Activated naive CD4-positive, alpha-beta T cell treated with Interleukin-2 at 50 U/mL for 16 hours (primary cell): ENCODE measurements around the gene MYOD1.

Experiments used
- DNase-seq: peaks from one replicate; pipeline ENCODE4 v3.0.0-alpha.2; 2020

The MYOD1 gene

DNA sequence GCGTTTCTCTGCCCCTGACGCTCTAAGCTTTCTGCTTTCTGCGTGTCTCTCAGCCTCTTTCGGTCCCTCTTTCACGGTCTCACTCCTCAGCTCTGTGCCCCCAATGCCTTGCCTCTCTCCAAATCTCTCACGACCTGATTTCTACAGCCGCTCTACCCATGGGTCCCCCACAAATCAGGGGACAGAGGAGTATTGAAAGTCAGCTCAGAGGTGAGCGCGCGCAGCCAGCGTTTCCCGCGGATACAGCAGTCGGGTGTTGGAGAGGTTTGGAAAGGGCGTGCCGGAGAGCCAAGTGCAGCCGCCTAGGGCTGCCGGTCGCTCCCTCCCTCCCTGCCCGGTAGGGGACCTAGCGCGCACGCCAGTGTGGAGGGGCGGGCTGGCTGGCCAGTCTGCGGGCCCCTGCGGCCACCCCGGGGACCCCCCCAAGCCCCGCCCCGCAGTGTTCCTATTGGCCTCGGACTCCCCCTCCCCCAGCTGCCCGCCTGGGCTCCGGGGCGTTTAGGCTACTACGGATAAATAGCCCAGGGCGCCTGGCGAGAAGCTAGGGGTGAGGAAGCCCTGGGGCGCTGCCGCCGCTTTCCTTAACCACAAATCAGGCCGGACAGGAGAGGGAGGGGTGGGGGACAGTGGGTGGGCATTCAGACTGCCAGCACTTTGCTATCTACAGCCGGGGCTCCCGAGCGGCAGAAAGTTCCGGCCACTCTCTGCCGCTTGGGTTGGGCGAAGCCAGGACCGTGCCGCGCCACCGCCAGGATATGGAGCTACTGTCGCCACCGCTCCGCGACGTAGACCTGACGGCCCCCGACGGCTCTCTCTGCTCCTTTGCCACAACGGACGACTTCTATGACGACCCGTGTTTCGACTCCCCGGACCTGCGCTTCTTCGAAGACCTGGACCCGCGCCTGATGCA lies at the start of gene MYOD1:
TSS of gene MYOD1 (plus strand) at position 544 of the 910 bp plus-strand sequence. CDS start at position 756, 212 bp downstream.
- DNase-seq = no peak

DNA sequence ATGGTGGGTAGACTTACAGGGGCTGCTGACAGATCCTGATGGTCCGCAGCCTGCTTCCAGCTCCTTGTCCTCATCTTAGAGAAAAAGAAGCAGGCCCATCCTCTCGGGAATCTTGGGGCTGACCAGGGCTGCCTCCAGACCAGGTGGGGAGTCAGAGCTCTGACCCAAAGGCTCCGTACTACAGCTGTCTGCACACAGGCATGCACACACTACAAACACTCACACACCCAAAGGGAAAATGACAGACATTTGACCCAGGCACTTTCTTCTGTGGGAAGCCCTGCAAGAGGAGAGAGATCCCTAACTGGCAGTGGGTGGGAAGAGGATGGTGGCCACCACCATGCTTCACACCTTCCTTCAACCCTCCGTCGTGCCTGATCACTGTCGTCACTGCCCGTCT lies 46.9 kb upstream of the MYOD1 start:
- DNase-seq = no peak

DNA sequence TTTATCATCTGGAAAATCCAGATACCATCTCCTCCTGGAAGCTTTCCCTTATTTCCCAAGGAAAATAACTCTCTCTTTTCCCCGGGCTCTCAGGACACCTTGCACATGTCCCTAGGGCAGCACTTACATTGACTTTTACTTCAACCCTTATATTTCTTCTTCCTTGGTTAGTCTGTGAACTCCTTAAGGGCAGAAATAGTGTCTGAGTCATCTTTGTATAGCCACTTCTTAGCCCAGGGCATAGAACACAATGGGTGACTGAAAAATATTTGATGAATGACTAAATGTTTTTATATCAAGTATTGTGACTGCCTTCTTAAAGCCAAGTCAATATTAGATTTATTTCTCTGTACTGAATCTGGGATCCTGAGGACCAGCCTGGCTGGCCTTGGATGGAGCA lies 45.4 kb upstream of the MYOD1 start:
- DNase-seq = no peak

DNA sequence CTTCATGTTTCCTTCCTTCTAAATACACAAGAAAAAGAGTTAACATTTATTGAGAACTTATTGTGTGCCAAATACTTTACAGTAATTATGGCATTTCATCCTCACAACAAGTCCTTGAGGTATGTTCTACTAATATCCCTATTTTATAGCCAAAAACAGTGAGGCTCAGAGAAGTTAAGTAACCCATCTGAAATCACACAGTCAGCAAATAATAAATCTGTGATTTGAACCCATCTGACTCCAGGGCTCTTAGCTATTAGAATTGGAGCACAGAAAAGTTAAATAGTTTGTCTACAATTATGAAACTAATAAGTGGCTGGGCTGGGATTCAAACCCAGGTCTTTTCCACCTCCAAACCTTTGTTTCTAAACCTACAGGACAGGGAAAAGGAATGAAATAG lies 36.5 kb upstream of the MYOD1 start:
- no peak for DNase-seq

DNA sequence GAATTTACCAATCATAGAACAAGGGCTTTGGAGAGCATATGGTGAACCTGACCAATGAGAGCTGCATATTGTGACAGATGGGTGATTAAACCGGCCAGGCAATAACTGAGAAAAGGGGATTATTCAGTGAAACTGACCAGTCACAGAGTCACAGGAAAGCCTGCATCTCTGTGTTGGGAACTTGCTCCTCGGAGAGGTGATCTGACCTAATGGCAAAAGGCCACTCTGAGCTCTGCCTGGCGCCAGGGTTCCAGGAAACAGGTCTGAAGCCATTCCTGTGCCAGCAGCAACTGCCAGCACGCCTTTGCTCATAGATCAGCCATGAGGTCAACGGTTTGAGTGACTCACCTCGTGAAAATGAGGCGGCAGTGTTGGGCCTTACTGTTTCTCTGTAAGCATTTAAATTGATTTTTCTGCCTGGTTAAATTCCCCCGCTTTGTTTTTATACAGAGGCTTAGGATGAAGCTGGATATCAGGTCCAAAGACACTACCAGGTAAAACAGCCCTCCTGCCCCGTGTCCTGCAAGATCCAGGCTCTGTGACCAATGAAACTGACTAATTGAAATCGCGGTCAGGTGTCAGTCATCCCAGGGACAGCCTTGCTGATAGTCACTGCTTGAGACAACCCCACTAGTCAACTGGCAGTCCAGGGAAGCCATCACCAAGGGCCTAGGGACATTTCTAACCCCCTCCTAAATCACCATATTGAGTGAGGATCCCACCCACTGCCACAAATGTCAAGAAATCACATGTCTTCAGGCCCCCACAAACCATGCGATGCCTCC lies 35.8 kb upstream of the MYOD1 start:
- DNase-seq = no peak

DNA sequence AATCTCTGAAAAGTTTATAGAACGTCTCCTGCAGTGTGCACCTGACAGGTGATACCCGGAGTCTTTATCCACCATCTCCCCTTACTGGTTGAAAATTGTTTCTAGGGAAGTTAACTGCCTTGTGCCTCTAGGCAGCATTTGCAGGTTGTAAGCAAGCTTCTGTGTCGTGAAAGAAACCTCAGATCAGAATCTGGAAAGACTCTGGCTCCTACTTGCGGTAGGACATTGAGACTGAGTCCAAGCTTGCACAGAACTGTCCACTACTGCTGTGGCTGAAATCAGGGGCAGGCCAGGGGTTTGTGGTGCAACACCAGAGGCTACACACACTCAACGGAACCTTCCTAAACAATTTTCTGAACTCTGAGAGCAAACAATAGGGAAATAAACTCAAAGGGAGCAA lies 34.8 kb upstream of the MYOD1 start:
- no peak for DNase-seq

DNA sequence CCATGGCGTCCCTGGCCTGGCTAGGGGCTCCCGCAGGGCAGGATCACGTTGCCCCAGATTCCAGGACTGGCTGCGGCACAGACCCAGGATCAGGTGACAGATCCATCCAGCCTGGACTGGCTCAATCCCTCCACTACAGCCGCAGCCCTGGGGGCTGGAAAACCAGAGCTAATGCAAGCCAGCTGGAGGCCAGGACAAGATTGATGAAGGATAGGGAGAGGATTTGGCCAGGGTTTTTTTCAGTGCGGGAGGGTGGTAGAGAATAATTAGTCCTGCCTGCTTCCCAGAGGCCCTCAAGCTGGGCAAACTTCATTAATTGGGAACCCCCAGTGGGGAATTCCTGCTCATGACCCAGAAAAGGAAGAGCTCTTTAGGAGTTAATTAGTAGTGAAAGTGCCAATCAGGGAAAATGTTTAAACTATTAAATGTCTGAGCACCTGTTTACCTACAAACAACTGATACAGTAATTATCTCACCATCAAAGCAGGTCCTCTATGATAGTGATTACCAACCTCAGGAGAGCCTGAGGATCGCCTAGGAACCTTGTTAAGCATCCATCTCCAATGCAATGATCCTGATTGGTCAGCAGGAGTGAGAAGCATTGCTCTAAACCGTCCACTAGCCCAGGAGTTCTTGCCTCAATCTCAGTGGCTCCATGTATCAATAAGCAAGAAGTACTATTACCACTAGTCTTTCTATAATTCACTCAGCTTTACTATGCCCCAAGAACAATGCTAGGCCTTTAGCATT lies 33.0 kb upstream of the MYOD1 start:
- DNase-seq = no peak

DNA sequence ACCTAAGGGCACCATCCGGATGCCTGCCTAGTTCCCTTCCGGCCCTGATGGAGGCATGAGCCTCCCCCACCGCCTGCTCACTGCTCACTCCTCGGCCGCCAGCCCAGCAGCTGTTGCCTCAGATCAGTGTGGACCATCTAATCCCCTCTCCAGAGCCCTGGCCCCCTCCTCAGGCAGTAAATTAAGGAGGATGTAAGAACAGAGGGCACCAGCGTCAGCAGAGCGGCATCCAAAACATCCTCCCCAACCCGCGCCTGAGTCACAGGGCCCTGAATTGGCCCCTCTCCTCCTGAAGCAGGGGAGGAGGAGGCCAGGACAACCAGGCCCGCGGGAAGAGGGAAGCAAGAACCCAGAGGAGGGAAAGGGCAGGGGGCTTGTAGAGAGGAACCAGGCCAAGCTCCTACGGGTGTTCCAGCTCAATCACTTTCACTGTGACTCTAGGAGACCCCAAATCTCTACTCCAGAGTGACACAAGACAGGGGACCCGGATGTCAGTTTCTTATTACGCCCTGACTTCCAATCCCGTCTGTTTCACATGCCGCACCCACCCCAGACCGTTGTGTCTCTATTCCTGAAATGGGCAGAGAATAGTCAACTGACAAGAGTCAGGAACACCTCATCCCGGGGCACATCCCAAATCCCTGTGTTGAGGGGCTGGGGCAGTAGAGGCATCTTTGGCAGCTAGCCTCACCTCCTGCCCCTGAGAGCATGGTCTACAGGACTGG lies 31.3 kb upstream of the MYOD1 start:
- DNase-seq = no peak

DNA sequence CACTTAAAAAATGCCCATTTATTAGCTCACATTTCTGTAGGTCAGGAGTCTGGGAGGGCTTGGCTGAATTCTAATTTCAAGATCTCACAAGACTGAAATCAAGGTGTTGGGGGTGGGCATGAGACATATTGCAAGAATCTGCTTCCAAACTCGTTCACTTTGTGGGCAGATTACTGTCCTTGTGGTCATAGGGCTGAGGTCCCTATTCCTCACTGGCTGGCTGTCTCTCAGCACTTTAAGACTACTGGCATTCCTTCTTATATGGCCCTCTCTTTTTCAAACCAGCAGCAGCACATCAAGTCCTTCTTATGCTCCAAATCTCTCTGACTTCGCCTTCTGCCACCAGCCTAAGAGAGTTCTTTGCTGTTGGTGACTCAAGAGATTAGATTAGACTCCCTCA lies 27.8 kb upstream of the MYOD1 start:
- DNase-seq = no peak

DNA sequence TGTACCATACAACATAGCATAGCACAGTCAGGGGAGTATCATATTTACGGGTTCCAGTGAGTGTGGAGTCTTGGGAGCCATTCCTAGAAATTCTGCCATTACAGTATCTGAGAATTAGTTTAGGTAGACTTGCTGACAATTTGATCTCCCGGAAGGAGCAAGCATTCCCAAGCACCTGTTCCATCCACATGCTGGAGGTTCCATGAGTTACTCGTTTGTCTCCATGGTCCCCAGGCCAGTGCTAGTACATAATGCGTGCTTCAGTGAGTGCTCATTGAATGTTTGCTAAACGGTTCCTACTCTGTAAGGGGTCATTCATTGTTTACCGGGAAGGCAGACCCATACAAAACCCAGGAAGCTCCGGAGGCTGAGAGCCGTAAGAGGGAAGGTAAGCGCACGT lies 27.4 kb upstream of the MYOD1 start:
- no peak for DNase-seq

DNA sequence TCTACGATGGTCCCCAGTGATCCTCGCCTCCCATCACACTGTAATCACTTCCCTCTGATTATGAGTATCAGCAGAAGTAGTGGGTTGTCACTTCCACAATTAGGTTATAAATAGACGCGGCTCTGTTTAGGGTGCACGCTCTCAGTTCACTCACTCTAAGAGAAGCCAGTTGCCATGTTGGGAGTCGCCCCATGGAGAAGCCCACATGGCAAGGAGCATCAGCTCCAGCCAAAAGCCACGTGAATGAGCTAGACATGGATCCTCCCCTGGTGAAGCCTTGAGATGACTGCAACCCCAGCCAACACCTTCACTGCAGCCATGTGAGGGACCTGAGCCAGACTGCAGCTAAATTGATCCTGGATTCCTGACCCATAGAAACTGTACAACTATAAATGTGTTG lies 26.4 kb upstream of the MYOD1 start:
- DNase-seq = no peak

DNA sequence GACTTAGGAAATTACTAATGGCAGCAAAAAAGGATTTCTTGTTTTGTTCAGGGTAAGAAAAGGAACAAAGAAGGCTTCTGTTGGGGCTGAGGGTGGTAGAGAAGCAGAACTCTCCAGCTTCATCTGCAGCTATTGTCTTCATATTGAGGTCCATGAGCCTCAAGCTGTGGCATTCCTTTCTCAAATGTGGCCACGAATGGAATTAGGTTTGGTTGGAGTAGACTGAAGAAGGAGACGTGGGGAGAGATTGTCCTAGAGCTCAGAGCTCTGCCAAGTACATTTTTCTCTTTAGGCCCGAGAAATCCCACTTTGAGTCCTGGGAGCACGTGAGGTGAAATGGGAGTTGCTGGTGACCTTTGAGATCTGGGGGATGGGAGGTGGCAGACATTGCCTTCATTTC lies 25.8 kb upstream of the MYOD1 start:
- no peak for DNase-seq

DNA sequence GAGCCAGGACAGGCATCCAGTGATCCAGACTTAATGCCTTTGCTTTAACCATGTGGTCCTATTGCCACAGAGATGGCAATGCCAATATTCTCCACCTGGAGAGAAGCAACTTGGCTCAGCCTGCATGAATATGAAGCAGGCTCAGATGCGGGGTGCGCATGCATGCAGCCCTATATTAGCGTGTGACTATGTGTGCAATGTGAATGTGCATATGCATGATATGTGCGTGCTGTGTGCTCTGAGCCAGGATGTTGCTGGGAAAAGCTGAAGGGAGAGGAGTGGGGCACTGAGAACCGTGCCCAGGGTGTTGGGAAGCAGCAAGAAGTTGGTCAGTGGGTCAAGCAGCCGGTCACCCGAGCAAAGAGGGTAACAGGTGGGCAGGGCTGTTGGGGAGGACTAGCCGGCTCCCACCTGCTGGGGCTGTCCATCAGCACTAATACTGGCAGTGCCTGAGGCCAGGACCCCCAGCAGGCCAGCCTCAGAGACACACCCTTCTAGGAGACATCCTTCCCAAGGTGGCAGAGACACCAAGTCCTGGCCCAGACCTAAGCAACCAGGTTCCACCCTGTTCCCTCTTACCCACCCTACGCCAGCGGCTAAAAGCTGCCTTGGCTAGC lies 24.8 kb upstream of the MYOD1 start:
- no peak for DNase-seq

DNA sequence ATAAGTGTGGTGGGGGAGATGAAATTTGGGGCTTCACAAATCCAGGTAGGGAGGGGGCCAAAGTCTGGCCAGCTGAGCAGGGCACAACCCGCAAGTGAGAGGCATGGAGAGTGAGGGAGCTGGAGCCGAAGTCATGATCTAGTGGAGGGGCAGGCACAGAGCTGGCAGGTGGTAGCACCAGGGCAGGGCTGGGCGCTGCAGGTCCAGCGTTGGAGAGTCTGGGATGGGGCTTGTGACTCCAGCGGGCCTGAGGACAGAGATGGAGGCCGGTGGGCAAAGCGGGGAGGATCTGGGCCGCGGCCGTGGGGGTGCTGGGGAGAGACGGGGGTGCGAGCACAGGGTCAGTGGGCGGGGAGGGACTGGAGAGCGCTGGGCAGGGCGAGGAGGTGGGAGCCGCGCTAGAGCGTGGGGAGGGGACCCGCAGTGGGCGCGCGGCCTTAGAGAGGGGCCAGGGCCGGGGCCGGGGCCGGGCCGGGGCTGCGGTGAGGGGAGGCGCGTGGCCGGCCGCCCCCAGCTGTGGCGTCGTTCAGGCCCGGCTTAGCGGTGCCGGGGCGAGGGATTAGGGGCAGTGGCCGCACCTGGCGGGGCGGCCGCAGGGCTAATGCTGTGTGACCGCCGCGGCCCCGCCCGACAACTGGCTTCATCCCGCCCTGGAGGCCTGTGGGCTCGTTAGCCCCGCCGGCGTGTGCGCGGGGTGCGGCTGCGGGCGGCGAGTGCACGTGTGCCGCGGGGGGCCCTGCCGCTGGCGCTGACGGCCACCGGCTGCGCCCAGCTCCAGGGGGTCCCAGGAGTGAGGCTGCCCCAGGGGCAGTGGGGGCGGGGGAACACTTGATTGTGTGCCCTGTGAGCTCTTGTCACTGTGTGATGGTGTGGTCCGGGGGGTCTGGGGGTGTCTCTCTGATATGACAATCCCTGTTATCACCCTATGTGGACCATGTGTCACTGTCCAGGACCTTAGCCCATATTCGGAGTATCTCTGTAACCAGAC lies 23.6 kb upstream of the MYOD1 start:
- no peak for DNase-seq

DNA sequence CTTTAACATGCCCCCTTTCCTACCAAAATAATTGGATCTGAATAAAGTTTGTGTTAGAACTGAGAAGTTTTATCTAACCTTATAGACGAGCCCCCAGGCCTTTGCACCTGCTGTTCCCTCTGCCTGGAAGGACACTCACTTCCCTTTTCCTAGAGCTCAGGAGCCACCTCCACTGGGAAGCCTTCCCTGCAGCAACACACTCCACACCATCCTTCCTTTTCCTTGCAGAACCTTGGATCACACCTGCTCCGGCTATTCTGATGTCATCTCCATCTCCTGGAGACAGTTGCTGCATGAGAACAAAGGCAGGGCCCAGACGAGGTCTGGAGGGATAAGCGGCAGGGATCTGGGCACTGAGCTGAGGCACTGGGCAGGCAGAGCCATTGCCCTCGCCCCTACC lies 22.6 kb upstream of the MYOD1 start:
- no peak for DNase-seq

DNA sequence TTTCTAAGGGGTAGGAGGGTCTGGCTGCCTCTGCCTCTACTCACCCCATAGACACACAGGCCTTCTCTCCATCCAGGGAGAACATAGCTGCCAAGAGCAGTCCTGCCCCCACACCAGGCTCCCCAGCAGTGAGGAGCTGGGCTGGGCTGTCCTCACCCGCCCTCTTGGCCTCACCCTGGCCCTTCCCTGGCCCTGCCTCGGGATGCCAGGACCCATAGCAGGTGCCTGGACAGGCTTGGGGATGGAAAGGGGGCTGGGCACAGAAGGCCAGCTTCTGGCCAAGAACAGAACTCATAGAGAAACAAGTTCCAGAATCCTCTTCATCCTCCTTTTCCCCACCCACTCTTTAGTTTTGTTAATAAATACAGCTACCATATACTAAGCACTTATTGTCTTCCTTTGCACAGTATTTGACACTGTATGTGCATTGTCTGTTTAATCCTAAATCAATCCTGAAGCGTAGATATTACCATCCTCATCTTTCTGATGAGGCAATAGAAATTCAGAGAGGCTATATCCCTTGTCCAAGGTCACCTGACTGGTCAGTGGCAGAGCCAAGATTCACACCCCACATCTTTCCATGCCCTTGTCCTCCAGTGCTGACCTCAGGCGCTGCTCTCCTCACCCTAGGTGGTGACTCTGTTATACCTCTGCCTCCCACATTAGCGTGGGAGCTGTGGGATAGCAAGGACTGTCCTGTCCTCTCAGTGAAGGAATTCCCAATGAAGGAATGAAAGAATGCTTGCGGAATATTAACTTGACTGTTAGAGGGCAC lies 22.0 kb upstream of the MYOD1 start:
- DNase-seq = no peak

DNA sequence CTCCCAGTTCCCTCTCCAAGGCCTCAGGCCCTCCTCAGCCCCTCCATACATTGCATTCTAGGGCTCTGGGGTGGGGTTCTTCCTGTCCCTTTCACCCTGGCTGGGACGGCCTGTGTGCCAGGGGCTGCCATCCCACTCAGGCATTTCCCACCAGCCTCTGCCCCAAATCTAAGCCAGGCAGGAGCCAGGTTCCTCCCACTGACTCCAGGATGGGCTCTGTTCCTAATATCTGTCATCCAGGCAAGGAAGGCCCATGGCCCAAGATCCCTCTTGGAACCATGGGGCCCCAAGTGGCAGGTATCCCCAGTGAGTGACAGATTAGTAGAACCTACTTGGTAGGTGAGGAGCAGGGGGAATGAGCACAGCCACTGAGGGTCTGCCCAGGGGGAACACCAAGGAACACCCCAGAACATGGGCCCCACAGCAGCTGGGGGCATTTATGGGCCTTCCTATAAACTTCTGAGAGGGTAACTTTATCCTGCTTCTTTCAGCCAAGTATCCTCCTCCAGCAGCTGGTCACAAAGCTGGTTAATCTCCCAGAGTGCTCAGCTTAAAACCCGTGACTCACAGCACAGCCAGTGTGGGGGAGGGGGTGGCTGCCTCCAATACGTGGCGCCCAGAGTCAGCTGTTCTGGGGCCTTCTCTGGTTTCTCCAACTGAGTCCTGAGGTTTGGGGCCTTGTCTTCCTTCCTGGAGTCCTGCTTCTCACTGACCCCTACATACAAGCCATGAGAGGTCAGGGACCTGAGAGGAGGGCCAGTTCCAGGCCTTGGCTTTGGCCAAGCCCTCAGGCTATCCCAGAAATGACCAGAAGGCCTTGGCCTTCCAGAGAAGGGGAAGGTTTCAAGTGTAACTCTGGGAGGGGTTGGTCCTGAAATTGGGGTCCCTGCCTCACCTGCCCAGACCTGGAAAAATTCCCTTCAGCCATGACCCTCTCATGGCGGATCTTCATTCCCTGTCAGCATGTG lies 19.9 kb upstream of the MYOD1 start:
- no peak for DNase-seq

DNA sequence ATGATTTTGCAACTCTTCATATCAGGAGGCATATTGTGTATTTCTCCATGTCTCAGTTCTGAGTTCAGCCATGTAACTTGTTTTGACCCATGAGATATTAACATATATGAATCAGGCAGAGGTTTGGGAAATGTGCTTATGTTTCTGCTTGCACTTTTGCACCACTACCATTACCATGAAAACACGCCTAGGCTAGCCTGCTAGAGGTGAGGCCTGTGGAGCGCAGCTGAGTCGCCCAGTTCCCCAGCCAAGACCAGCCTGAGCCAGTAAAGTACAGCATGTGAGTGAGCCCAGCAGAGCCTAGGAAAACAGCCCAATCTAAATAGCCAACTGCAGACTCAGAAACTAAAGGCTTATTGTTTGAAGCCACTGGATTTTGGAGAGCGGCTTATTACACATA lies 18.4 kb upstream of the MYOD1 start:
- no peak for DNase-seq

DNA sequence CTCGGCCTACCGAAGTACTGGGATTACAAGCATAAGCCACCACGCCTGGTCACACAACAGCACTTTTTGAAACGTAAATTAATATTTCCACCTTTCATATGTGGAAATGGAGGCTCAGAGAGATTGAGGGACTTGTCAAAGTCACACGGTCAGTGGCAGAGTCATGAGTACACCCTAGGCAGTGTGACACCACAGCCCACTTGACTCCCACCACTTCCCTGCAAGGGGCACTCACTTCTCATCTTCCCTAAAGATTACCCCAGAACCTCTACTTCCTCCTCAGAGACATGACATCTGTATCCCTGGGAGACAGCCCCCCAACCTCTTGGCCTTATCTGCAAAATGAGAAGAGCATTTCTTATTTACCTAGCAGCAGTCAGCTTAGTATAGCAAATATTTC lies 16.5 kb upstream of the MYOD1 start:
- no peak for DNase-seq
